ENCODE measurements around the gene ROBO1.

- TF ChIP-seq EZH2 (IDR thresholded peaks at IDR 0.05) (no peak), FOXP2 (optimal IDR thresholded peaks at IDR 0.05; ENCODE audit: control extremely low read depth, extremely low read length, insufficient read depth) (no peak), POLR2AphosphoS5 (IDR thresholded peaks at IDR 0.05; ENCODE audit: borderline replicate concordance, low read depth, low read length) (no peak)
These were observed 30.3 kb downstream of the ROBO1 start for GRCh38 chr3:79737530-79737929.

All from SK-N-MC (cell line).